ENCODE measurements around the gene NIPSNAP2.
A peak's percentile ranks its signal among the peaks of the same experiment; 100 is the strongest.

NIPSNAP2 gene

DNA sequence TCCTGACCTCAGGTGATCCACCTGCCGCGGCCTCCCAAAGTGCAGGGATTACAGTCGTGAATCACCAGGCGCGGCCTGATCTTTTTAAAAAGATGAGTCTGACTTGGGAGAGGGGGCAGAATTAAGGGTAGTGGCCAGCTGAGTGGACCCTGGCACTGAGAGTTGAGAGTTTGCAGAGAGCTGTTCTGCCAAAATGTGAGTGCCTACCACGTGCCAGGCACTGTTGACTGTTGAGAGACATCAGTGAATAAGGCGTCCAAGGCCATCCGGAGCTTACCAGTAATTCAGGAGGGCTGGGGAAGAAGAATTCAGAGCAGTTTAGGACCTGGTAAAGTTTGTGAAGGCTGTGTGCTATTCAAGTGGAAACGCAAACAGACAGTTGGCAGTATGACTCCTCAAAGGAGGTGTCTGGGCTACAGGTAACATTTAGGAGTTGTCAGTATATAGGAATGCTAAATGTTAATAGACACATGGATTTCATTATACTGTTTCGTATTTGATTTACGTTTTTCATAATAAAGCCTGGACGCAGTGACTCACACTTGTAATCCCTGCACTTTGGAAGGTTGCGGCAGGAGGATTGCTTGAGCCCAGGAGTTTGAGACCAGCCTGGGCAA, 1.5 kb downstream of the NIPSNAP2 start:
- TF ChIP-seq TAF1 (IDR thresholded peaks at IDR 0.05; ENCODE audit: low read depth) (no peak), TCF12 (IDR thresholded peaks at IDR 0.05; ENCODE audit: low read depth) (no peak), FOXM1 (IDR thresholded peaks at IDR 0.05; ENCODE audit: borderline replicate concordance, low read depth) (no peak), EGR1 (IDR thresholded peaks at IDR 0.05) (no peak), EP300 (IDR thresholded peaks at IDR 0.05; ENCODE audit: borderline replicate concordance) (no peak)
- TF ChIP-seq, protein P1, sequence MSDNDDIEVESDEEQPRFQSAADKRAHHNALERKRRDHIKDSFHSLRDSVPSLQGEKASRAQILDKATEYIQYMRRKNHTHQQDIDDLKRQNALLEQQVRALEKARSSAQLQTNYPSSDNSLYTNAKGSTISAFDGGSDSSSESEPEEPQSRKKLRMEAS (IDR thresholded peaks at IDR 0.05), result no peak
- TF ChIP-seq, protein P2, sequence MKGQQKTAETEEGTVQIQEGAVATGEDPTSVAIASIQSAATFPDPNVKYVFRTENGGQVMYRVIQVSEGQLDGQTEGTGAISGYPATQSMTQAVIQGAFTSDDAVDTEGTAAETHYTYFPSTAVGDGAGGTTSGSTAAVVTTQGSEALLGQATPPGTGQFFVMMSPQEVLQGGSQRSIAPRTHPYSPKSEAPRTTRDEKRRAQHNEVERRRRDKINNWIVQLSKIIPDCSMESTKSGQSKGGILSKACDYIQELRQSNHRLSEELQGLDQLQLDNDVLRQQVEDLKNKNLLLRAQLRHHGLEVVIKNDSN (IDR thresholded peaks at IDR 0.05), result no peak

DNA sequence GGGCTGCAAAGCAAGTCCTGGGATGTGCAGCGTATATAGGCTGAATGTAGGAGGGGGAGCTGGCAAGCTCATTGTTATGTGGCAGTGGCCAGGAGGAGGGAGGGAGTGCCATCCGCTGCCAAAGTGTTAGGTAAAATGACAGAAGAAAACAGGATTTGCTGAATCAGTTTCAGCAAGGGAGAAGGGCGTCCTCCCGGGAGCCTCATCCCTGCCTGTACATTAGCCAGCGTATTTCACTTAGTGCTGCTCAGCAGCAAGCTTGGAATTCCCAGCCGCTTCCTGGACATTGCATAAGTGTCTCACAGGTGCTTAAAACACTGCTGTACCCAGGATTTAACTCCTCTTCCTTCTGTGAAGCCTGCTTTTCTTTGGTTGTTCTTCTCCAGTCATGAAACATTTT, 2.5 kb downstream of the NIPSNAP2 start:
- TF ChIP-seq TCF12 (IDR thresholded peaks at IDR 0.05; ENCODE audit: low read depth) (no peak), EGR1 (IDR thresholded peaks at IDR 0.05) (no peak), CREB1 (IDR thresholded peaks at IDR 0.05; ENCODE audit: low read depth) (no peak), EP300 (IDR thresholded peaks at IDR 0.05; ENCODE audit: borderline replicate concordance) (no peak), TEAD4 (IDR thresholded peaks at IDR 0.05) (no peak), NFIC (IDR thresholded peaks at IDR 0.05) (no peak), CEBPB (IDR thresholded peaks at IDR 0.05) (no peak), FOXM1 (IDR thresholded peaks at IDR 0.05; ENCODE audit: borderline replicate concordance, low read depth) (no peak), ZBTB7A (IDR thresholded peaks at IDR 0.05; ENCODE audit: low read depth) (no peak), YY1 (IDR thresholded peaks at IDR 0.05; ENCODE audit: low read depth) (no peak)

DNA sequence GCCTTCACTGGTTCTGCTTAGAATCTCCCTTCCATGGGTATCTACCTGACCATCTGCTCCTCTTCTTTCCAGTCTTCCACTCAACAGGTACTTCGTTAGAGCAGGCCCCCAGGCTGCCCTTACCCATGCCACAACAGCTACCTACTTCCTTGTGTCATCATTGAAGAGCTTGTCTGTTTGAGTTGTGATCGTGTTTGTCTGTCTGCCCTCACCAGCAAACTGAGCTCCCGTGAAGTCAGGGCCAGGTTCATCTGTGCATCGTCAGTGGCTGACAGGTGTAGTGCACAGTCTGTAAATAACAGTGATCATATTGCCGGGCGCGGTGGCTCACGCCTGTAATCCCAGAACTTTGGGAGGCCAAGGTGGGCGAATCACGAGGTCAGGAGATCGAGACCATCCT, 5.0 kb downstream of the NIPSNAP2 start:
- TF ChIP-seq, protein P2 (IDR thresholded peaks at IDR 0.05), result no peak
- TF ChIP-seq YY1 (IDR thresholded peaks at IDR 0.05; ENCODE audit: low read depth) (no peak), EP300 (IDR thresholded peaks at IDR 0.05; ENCODE audit: borderline replicate concordance) (no peak), ZBTB7A (IDR thresholded peaks at IDR 0.05; ENCODE audit: low read depth) (no peak), TEAD4 (IDR thresholded peaks at IDR 0.05) (no peak), EGR1 (IDR thresholded peaks at IDR 0.05) (no peak), FOXM1 (IDR thresholded peaks at IDR 0.05; ENCODE audit: borderline replicate concordance, low read depth) (no peak), RAD21 (IDR thresholded peaks at IDR 0.05; ENCODE audit: low read depth) (no peak), CEBPB (IDR thresholded peaks at IDR 0.05) (no peak), TAF1 (IDR thresholded peaks at IDR 0.05; ENCODE audit: low read depth) (no peak), TCF12 (IDR thresholded peaks at IDR 0.05; ENCODE audit: low read depth) (no peak), NFIC (IDR thresholded peaks at IDR 0.05) (no peak), CREB1 (IDR thresholded peaks at IDR 0.05; ENCODE audit: low read depth) (no peak)
- TF ChIP-seq, protein P1 (IDR thresholded peaks at IDR 0.05), result no peak
- TF ChIP-seq, protein P3, sequence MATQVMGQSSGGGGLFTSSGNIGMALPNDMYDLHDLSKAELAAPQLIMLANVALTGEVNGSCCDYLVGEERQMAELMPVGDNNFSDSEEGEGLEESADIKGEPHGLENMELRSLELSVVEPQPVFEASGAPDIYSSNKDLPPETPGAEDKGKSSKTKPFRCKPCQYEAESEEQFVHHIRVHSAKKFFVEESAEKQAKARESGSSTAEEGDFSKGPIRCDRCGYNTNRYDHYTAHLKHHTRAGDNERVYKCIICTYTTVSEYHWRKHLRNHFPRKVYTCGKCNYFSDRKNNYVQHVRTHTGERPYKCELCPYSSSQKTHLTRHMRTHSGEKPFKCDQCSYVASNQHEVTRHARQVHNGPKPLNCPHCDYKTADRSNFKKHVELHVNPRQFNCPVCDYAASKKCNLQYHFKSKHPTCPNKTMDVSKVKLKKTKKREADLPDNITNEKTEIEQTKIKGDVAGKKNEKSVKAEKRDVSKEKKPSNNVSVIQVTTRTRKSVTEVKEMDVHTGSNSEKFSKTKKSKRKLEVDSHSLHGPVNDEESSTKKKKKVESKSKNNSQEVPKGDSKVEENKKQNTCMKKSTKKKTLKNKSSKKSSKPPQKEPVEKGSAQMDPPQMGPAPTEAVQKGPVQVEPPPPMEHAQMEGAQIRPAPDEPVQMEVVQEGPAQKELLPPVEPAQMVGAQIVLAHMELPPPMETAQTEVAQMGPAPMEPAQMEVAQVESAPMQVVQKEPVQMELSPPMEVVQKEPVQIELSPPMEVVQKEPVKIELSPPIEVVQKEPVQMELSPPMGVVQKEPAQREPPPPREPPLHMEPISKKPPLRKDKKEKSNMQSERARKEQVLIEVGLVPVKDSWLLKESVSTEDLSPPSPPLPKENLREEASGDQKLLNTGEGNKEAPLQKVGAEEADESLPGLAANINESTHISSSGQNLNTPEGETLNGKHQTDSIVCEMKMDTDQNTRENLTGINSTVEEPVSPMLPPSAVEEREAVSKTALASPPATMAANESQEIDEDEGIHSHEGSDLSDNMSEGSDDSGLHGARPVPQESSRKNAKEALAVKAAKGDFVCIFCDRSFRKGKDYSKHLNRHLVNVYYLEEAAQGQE (IDR thresholded peaks at IDR 0.05; ENCODE audit: low read depth), result no peak

DNA sequence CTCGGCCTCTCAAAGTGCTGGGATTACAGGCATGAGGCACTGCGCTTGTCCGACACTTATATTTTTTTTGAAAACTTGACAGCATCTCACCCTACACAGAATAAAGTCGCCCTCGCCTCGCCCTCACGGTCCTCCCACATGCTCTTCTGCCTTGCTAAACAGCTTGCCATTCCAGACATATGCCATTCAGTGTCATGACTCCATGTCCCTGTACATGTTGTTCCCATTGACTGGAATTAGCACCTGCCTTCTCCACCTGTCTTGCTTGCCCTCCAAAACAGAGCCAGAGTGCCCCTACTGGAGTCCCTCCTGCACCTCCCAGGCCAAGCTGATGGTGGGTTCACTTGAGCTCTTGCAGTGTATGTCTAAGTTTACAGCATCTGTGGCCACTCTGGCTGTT, 6.2 kb downstream of the NIPSNAP2 start:
- no peak for TF ChIP-seq ZBTB7A (IDR thresholded peaks at IDR 0.05; ENCODE audit: low read depth)
- no peak for TF ChIP-seq TCF12 (IDR thresholded peaks at IDR 0.05; ENCODE audit: low read depth)
- no peak for TF ChIP-seq TEAD4 (IDR thresholded peaks at IDR 0.05)
- TF ChIP-seq NFIC (IDR thresholded peaks at IDR 0.05), result no peak
- TF ChIP-seq, protein P3 (IDR thresholded peaks at IDR 0.05; ENCODE audit: low read depth), result no peak
- TF ChIP-seq TAF1 (IDR thresholded peaks at IDR 0.05; ENCODE audit: low read depth), result no peak
- no peak for TF ChIP-seq EP300 (IDR thresholded peaks at IDR 0.05; ENCODE audit: borderline replicate concordance)
- TF ChIP-seq YY1 (IDR thresholded peaks at IDR 0.05; ENCODE audit: low read depth), result no peak
- TF ChIP-seq FOXM1 (IDR thresholded peaks at IDR 0.05; ENCODE audit: borderline replicate concordance, low read depth), result no peak
- TF ChIP-seq EGR1 (IDR thresholded peaks at IDR 0.05), result no peak
- TF ChIP-seq CREB1 (IDR thresholded peaks at IDR 0.05; ENCODE audit: low read depth), result no peak

DNA sequence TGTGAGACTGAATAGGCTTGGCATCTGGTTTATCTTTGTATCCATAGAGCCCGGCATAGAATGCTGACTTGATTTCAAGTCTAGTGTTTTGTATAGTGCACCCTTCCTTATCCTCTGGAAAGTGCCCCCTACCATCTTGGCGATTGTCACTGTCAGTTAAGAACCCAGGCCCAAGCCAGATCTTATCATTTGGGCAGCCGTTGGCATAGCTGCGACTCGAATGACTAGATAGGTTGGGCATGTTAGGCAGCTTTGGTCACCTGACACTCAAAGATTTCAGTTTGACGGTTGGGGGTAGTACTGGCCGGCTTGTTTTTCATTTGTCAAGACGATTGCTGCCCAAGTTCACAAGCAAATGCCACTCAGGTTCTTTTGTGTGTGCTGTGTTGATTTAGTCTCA, 6.6 kb downstream of the NIPSNAP2 start:
- TF ChIP-seq, protein P2 (IDR thresholded peaks at IDR 0.05), result peak; percentile 65
- TF ChIP-seq NFIC (IDR thresholded peaks at IDR 0.05), result no peak
